SK-N-SH (cell line): ENCODE results near the gene C6orf132. TPM values are rescaled to one million over a fixed set of nuclear protein-coding genes. Genes with fewer than 3 reads are reported as not detected.
A peak's percentile ranks its signal among the peaks of the same experiment; 100 is the strongest.

Experiments used
- CTCF ChIA-PET: fragments of 300-600, 350-600 bp; formaldehyde crosslinking; extraction: SDS; loops from one replicate; lab custom pipeline; 2021; lab: Yijun Ruan, JAX
- POLR2A ChIA-PET: fragments of 350-600 bp; sonication (Branson Sonifier 250); formaldehyde crosslinking; extraction: SDS; loops from one replicate; lab custom pipeline; 2020; ENCODE audit warnings: antibody characterized with exemption, inconsistent platforms; lab: Yijun Ruan, JAX
- DNase-seq: peaks from one replicate; pipeline ENCODE4 v3.0.0; 2012
- H2AFZ ChIP-seq: fragments of 200-600 bp; sonication (generic); 2 replicates; pipeline ENCODE4 v1.8.1; 2016; ENCODE audit warnings: antibody characterized with exemption, mild to moderate bottlenecking, low read depth
- H3F3A ChIP-seq: fragments of 200-600 bp; sonication (generic); replicated peaks from 2 replicates; pipeline ENCODE3; 2016; ENCODE audit warnings: antibody characterized with exemption, mild to moderate bottlenecking; ENCODE audit not compliant: insufficient read depth
- H3K27ac ChIP-seq, 2 experiments: fragments of 200-500 bp in 1 of 2; fragments of 200-600 bp in 1 of 2; sonication (Bioruptor generic) in 1 of 2; sonication (generic), shearing (Covaris generic) in 1 of 2; 2 replicates each; pipeline versions ENCODE4 v1.5.1 to v1.6.1; 2014 to 2016; ENCODE audit warnings: low read depth in 2 of 2, inconsistent platforms in 1 of 2, low read length in 1 of 2, mild to moderate bottlenecking in 1 of 2, mixed read lengths in 1 of 2
- H3K27me3 ChIP-seq: fragments of 200-600 bp; sonication (generic), shearing (Covaris generic); 2 replicates; pipeline ENCODE4 v1.6.1; 2016; ENCODE audit warnings: mixed run types; ENCODE audit not compliant: insufficient read depth
- H3K36me3 ChIP-seq, 2 experiments: fragments of 200-500 bp in 1 of 2; fragments of 200-600 bp in 1 of 2; sonication (Bioruptor generic) in 1 of 2; sonication (generic) in 1 of 2; replicated peaks in 1 of 2; 2 replicates each; pipeline versions ENCODE3 to v1.5.1; 2014 to 2016; ENCODE audit warnings: low read length in 1 of 2, mild to moderate bottlenecking in 1 of 2; ENCODE audit not compliant: insufficient read depth in 2 of 2, control insufficient read depth in 1 of 2
- H3K4me1 ChIP-seq, 2 experiments: fragments of 200-500 bp in 1 of 2; fragments of 200-600 bp in 1 of 2; sonication (Bioruptor generic) in 1 of 2; sonication (generic), shearing (Covaris generic) in 1 of 2; 2 replicates each; pipeline versions ENCODE4 v1.5.1 to v1.6.1; 2014 to 2016; ENCODE audit warnings: low read depth in 1 of 2, low read length in 1 of 2, mixed run types in 1 of 2; ENCODE audit not compliant: insufficient read depth in 2 of 2, control insufficient read depth in 1 of 2
- H3K4me2 ChIP-seq: fragments of 200-600 bp; sonication (generic), shearing (Covaris generic); 2 replicates; pipeline ENCODE4 v1.6.1; 2017; ENCODE audit warnings: mixed run types
- H3K4me3 ChIP-seq, 2 experiments: fragments of 200-500 bp in 1 of 2; fragments of 200-600 bp in 1 of 2; sonication (Bioruptor generic) in 1 of 2; sonication (generic), shearing (Covaris generic) in 1 of 2; 2 replicates each; pipeline versions ENCODE4 v1.5.1 to v1.8.1; 2014 to 2016; ENCODE audit warnings: low read depth in 2 of 2, inconsistent platforms in 1 of 2, low read length in 1 of 2, mild to moderate bottlenecking in 1 of 2, mixed read lengths in 1 of 2, moderate library complexity in 1 of 2
- H3K79me2 ChIP-seq: fragments of 200-600 bp; sonication (generic); 2 replicates; pipeline ENCODE4 v1.8.1; 2017; ENCODE audit warnings: mild to moderate bottlenecking; ENCODE audit not compliant: insufficient read depth
- H3K9ac ChIP-seq: fragments of 200-600 bp; sonication (generic); 2 replicates; pipeline ENCODE4 v1.6.1; 2017; ENCODE audit warnings: mixed run types
- H3K9me2 ChIP-seq: fragments of 200-600 bp; sonication (generic); 2 replicates; pipeline ENCODE4 v1.6.1; 2017; ENCODE audit warnings: mixed run types
- H3K9me3 ChIP-seq: fragments of 200-600 bp; sonication (generic); 2 replicates; pipeline ENCODE4 v1.6.1; 2017; ENCODE audit warnings: mixed run types, mild to moderate bottlenecking, moderate library complexity
- H4K20me1 ChIP-seq: fragments of 200-600 bp; sonication (generic); 2 replicates; pipeline ENCODE4 v1.6.1; 2017; ENCODE audit warnings: mild to moderate bottlenecking, mixed run types; ENCODE audit not compliant: insufficient read depth
- CHD2 ChIP-seq: fragments of 150-350 bp; IDR thresholded peaks from 2 replicates; pipeline ENCODE4 v1.6.1; 2018; ENCODE audit warnings: low read length; ENCODE audit not compliant: partially characterized antibody
- ELF1 ChIP-seq: IDR thresholded peaks from 2 replicates; pipeline ENCODE4 v1.4.0; 2012
- EP300 ChIP-seq, 2 experiments: IDR thresholded peaks; 2 replicates each; pipeline versions ENCODE4 v1.4.0 to v1.6.1; 2012; ENCODE audit warnings: borderline replicate concordance in 1 of 2, low read depth in 1 of 2, low read length in 1 of 2
- EZH2phosphoT487 ChIP-seq: fragments of 200-600 bp; sonication (generic); IDR thresholded peaks from 2 replicates; pipeline ENCODE4 v1.6.1; 2017; ENCODE audit warnings: low read depth, mixed run types, mild to moderate bottlenecking, antibody characterized with exemption, moderate library complexity, borderline replicate concordance
- FOXJ3 ChIP-seq: sonication (generic); formaldehyde crosslinking; IDR thresholded peaks from 2 replicates; pipeline ENCODE4 v1.5.1; 2020; ENCODE audit warnings: mild to moderate bottlenecking, missing genetic modification reagents
- GATA2 ChIP-seq: sonication (generic); formaldehyde crosslinking; IDR thresholded peaks from 2 replicates; pipeline ENCODE4 v1.5.0; 2020; ENCODE audit warnings: mild to moderate bottlenecking, missing genetic modification reagents
- JUND ChIP-seq: IDR thresholded peaks from 2 replicates; pipeline ENCODE4 v1.4.0; 2012
- MEF2A ChIP-seq: IDR thresholded peaks from 2 replicates; pipeline ENCODE4 v1.4.0; 2012; ENCODE audit warnings: low read depth, borderline replicate concordance
- NRF1 ChIP-seq: IDR thresholded peaks from 2 replicates; pipeline ENCODE4 v1.6.1; 2012; ENCODE audit warnings: low read depth, mild to moderate bottlenecking, low read length
- POLR2AphosphoS5 ChIP-seq: IDR thresholded peaks from 2 replicates; pipeline ENCODE4 v1.6.1; 2012; ENCODE audit warnings: low read depth, low read length
- RCOR1 ChIP-seq: fragments of 150-350 bp; IDR thresholded peaks from 2 replicates; pipeline ENCODE4 v1.6.1; 2017; ENCODE audit warnings: antibody characterized with exemption, low read length
- RXRA ChIP-seq: IDR thresholded peaks from 2 replicates; pipeline ENCODE4 v1.4.0; 2012; ENCODE audit warnings: low read depth, mild to moderate bottlenecking, borderline replicate concordance
- SIN3A ChIP-seq: IDR thresholded peaks from 2 replicates; pipeline ENCODE4 v1.6.1; 2012; ENCODE audit warnings: low read depth, mild to moderate bottlenecking, low read length, moderate library complexity, borderline replicate concordance
- SMC3 ChIP-seq: IDR thresholded peaks from 2 replicates; pipeline ENCODE4 v1.6.1; 2012; ENCODE audit warnings: low read depth, low read length, improper control_type of control experiment
- TAF1 ChIP-seq: IDR thresholded peaks from 2 replicates; pipeline ENCODE4 v1.6.1; 2012; ENCODE audit warnings: low read depth, mild to moderate bottlenecking, low read length, moderate library complexity, borderline replicate concordance
- TCF12 ChIP-seq: IDR thresholded peaks from 2 replicates; pipeline ENCODE4 v1.4.0; 2012
- TEAD4 ChIP-seq: IDR thresholded peaks from 2 replicates; pipeline ENCODE4 v1.4.0; 2012; ENCODE audit warnings: mild to moderate bottlenecking, borderline replicate concordance; ENCODE audit not compliant: insufficient read depth
- whole genome bisulfite sequencing: methylation state at CpG from one replicate; pipeline ENCODE4 v1.1.6; 2017; ENCODE audit warnings: low lambda C conversion rate; 5-methylcytosine and 5-hydroxymethylcytosine counted together
- polyA plus RNA-seq, 3 experiments: library from polyadenylated mRNA; depleted of rRNA; stranded (reverse); fragments of >200 nt; gene quantifications; 2 replicates each; pipeline ENCODE4 v1.2.3, GENCODE V29; 2012
- TF ChIP-seq, protein P1 (sequence below): IDR thresholded peaks from 2 replicates; pipeline ENCODE4 v1.4.0; 2012; ENCODE audit warnings: low read depth
- TF ChIP-seq, protein P2 (sequence below): IDR thresholded peaks from 2 replicates; pipeline ENCODE4; 2012
- TF ChIP-seq, protein P3 (sequence below): fragments of 150-350 bp; IDR thresholded peaks from 2 replicates; pipeline ENCODE4 v1.6.1; 2016; ENCODE audit warnings: mild to moderate bottlenecking, low read depth, low read length
- TF ChIP-seq, protein P4 (sequence below): IDR thresholded peaks from 2 replicates; pipeline ENCODE4 v1.6.1; 2012; ENCODE audit warnings: mild to moderate bottlenecking, low read depth, low read length, moderate library complexity

C6orf132 gene
- polyA plus RNA-seq, 1 of the 3 experiments (the other 2 are of a cell fraction): not detected

DNA sequence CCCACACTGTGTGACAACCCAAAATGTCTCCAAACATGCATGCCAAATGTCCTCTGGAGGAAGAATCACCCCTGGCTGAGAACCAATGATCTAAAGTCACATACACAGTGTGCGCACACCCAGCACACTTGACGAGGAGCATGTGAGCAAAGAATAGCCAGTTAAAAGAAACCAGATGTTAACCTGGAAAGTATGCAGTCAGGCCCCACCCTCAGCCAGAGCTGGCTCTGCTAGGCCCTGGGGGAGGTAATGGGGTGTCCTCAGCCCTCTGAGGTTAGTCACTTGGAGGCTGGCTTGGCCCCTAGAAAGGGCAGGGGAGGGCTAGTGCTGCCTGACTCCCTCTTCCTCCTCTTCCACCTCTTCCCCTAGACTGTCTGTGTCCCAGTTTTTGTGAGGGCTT lies 15.6 kb upstream of the C6orf132 start:
- TF ChIP-seq ELF1 (no peak), TEAD4 (no peak), TCF12 (peak; percentile 65; the same call in 1 of the 2 replicates)
- TF ChIP-seq, protein P1, sequence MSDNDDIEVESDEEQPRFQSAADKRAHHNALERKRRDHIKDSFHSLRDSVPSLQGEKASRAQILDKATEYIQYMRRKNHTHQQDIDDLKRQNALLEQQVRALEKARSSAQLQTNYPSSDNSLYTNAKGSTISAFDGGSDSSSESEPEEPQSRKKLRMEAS: 0 out of 2 replicates have a peak, but pooled peaks have one; percentile 12
- TF ChIP-seq, all 33 proteins: peak for 2
- H3F3A ChIP-seq: no peaks in the 10 kb centered on the region
- no peaks in the 10 kb centered on the region for H3K36me3 ChIP-seq
- DNase-seq: peak; percentile 48
- ChIA-PET POLR2A (no interaction called here), CTCF (interaction anchor here (0.6 to 1.2 kb wide), 3 partner anchors 21 to 84 kb away, joined by 3 to 4 read pairs (median 3); no protein-coding TSS in a partner anchor)
- no peaks in the 10 kb centered on the region for H3K9me3 ChIP-seq
- H3K79me2 ChIP-seq: no peaks in the 10 kb centered on the region
- no peaks in the 10 kb centered on the region for H3K27me3 ChIP-seq
- H3K4me3 ChIP-seq: no peak overlapping the region
- no peak overlapping the region for H3K4me2 ChIP-seq
- no peaks in the 10 kb centered on the region for H4K20me1 ChIP-seq
- H3K9me2 ChIP-seq: no peaks in the 10 kb centered on the region
- no peak overlapping the region for H3K9ac ChIP-seq
- H2AFZ ChIP-seq: no peak overlapping the region
- 36% methylated on average over 2 of the region's 2 CpGs for WGBS
- H3K27ac ChIP-seq: no peak overlapping the region
- peaks cover 0 to 11% of the 10 kb centered on the region in 2 experiments; a peak in 2 of 4 replicates for H3K4me1 ChIP-seq

DNA sequence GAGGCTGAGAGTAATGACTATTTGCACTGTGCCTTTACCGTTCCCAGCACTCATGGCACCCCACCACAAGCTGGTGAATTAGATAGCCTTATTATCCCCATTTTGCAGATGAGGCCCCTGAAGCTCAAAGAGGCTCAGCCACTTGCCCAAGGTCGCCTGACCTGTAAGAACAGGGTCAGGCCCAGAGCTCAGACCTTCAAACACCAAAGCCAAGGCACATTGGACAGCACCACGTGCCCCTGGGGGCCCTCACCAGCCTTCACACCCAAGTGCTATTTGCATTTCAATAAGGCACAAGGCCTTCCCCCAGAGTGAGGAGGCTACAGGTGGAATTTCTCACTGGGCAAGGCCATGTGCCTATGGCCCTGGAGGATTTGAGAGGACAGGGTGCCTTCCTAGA lies 14.2 kb upstream of the C6orf132 start:
- POLR2A ChIA-PET: no interaction called here
- H3K4me3 ChIP-seq: no peak overlapping the region
- no peaks in the 10 kb centered on the region for H3K9me2 ChIP-seq
- H3K4me2 ChIP-seq: no peak overlapping the region
- WGBS: 59% methylated on average over 3 of the region's 3 CpGs
- CTCF ChIA-PET: interaction anchor here (1.2 to 1.6 kb wide), 3 partner anchors 9 to 81 kb away, joined by 3 to 5 read pairs (median 4); no protein-coding TSS in a partner anchor
- TF ChIP-seq ELF1: no peak
- TF ChIP-seq SIN3A: no peak
- no peak for TF ChIP-seq RCOR1
- TF ChIP-seq RXRA: no peak
- TF ChIP-seq EP300 (IDR thresholded peaks at IDR 0.05; ENCODE audit: borderline replicate concordance in 1 of 2, low read depth in 1 of 2, low read length in 1 of 2): no peak
- TF ChIP-seq MEF2A: no peak
- TF ChIP-seq, protein P2, sequence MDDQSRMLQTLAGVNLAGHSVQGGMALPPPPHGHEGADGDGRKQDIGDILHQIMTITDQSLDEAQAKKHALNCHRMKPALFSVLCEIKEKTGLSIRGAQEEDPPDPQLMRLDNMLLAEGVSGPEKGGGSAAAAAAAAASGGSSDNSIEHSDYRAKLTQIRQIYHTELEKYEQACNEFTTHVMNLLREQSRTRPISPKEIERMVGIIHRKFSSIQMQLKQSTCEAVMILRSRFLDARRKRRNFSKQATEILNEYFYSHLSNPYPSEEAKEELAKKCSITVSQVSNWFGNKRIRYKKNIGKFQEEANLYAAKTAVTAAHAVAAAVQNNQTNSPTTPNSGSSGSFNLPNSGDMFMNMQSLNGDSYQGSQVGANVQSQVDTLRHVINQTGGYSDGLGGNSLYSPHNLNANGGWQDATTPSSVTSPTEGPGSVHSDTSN: no peak
- no peak for TF ChIP-seq GATA2 (CRISPR knock-in tag)
- no peak for TF ChIP-seq TEAD4
- TF ChIP-seq JUND: no peak
- TF ChIP-seq TAF1: no peak
- no peak for TF ChIP-seq POLR2AphosphoS5
- TF ChIP-seq, protein P3, sequence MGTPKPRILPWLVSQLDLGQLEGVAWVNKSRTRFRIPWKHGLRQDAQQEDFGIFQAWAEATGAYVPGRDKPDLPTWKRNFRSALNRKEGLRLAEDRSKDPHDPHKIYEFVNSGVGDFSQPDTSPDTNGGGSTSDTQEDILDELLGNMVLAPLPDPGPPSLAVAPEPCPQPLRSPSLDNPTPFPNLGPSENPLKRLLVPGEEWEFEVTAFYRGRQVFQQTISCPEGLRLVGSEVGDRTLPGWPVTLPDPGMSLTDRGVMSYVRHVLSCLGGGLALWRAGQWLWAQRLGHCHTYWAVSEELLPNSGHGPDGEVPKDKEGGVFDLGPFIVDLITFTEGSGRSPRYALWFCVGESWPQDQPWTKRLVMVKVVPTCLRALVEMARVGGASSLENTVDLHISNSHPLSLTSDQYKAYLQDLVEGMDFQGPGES: no peak
- TF ChIP-seq EZH2phosphoT487: no peak
- no peak for TF ChIP-seq CHD2
- TF ChIP-seq, protein P4, sequence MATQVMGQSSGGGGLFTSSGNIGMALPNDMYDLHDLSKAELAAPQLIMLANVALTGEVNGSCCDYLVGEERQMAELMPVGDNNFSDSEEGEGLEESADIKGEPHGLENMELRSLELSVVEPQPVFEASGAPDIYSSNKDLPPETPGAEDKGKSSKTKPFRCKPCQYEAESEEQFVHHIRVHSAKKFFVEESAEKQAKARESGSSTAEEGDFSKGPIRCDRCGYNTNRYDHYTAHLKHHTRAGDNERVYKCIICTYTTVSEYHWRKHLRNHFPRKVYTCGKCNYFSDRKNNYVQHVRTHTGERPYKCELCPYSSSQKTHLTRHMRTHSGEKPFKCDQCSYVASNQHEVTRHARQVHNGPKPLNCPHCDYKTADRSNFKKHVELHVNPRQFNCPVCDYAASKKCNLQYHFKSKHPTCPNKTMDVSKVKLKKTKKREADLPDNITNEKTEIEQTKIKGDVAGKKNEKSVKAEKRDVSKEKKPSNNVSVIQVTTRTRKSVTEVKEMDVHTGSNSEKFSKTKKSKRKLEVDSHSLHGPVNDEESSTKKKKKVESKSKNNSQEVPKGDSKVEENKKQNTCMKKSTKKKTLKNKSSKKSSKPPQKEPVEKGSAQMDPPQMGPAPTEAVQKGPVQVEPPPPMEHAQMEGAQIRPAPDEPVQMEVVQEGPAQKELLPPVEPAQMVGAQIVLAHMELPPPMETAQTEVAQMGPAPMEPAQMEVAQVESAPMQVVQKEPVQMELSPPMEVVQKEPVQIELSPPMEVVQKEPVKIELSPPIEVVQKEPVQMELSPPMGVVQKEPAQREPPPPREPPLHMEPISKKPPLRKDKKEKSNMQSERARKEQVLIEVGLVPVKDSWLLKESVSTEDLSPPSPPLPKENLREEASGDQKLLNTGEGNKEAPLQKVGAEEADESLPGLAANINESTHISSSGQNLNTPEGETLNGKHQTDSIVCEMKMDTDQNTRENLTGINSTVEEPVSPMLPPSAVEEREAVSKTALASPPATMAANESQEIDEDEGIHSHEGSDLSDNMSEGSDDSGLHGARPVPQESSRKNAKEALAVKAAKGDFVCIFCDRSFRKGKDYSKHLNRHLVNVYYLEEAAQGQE: no peak
- no peak for TF ChIP-seq TCF12
- TF ChIP-seq NRF1: no peak
- TF ChIP-seq FOXJ3 (CRISPR knock-in tag): no peak
- no peak for TF ChIP-seq SMC3
- no peaks in the 10 kb centered on the region for H3K79me2 ChIP-seq
- H3F3A ChIP-seq: no peaks in the 10 kb centered on the region
- no peak overlapping the region for H2AFZ ChIP-seq
- no peak for DNase-seq
- peaks cover 0 to 11% of the 10 kb centered on the region in 2 experiments; a peak in 2 of 4 replicates for H3K4me1 ChIP-seq
- H3K27me3 ChIP-seq: no peaks in the 10 kb centered on the region
- no peak overlapping the region for H3K27ac ChIP-seq
- H4K20me1 ChIP-seq: no peaks in the 10 kb centered on the region
- H3K9me3 ChIP-seq: no peaks in the 10 kb centered on the region
- H3K9ac ChIP-seq: no peak overlapping the region
- H3K36me3 ChIP-seq: no peaks in the 10 kb centered on the region
